Measurements from ENCODE around the gene CST11.

CST11 gene

GRCh38 chr20:23445596-23446217 is 7.0 kb downstream of the CST11 start:
- H3K4me2 ChIP-seq (ENCODE audit: low read depth, low read length) = no peak overlapping the region

GRCh38 chr20:23444859-23445258 is 7.8 kb downstream of the CST11 start:
- Histone ChIP-seq H3K9ac (ENCODE audit: low read length) (no peak overlapping the region), H3K4me2 (ENCODE audit: low read depth, low read length) (no peak overlapping the region), H3K79me2 (ENCODE audit: low read length) (no peaks in the 10 kb centered on the region), H4K20me1 (ENCODE audit: insufficient read depth, low read length) (no peaks in the 10 kb centered on the region), H3K9me3 (replicated peaks; ENCODE audit: insufficient read depth, low read length) (no peaks in the 10 kb centered on the region), H3K4me3 (ENCODE audit: low read length) (no peak overlapping the region), H3K27ac (ENCODE audit: low read length) (no peak overlapping the region), H3K27me3 (replicated peaks; ENCODE audit: insufficient read depth, low read length) (no peaks in the 10 kb centered on the region), H3K36me3 (replicated peaks; ENCODE audit: insufficient read depth, low read length) (no peaks in the 10 kb centered on the region), H3K4me1 (ENCODE audit: low read length) (no peaks in the 10 kb centered on the region), H2AFZ (ENCODE audit: low read length) (no peak overlapping the region), H3F3A (ENCODE audit: insufficient read depth, low read length) (no peaks in the 10 kb centered on the region), H3K9me2 (replicated peaks; ENCODE audit: insufficient read depth, low read length) (no peaks in the 10 kb centered on the region)
- DNase-seq = no peak
- TF ChIP-seq EZH2 (optimal IDR thresholded peaks at IDR 0.05; ENCODE audit: low read depth, low read length) = no peak
- TF ChIP-seq EZH2phosphoT487 (IDR thresholded peaks at IDR 0.05; ENCODE audit: low read length) = no peak
- TF ChIP-seq CTCF (IDR thresholded peaks at IDR 0.05; ENCODE audit: low read length) = no peak

More at GRCh38 chr20:23445596-23446217, 7.0 kb downstream of the CST11 start:
- H3K9me2 ChIP-seq (replicated peaks; ENCODE audit: insufficient read depth, low read length) = no peaks in the 10 kb centered on the region
- H3K9me3 ChIP-seq (replicated peaks; ENCODE audit: insufficient read depth, low read length) = no peaks in the 10 kb centered on the region
- H3F3A ChIP-seq (ENCODE audit: insufficient read depth, low read length) = no peaks in the 10 kb centered on the region
- H3K9ac ChIP-seq (ENCODE audit: low read length) = no peak overlapping the region
- no peak overlapping the region for H2AFZ ChIP-seq (ENCODE audit: low read length)
- no peaks in the 10 kb centered on the region for H3K27me3 ChIP-seq (replicated peaks; ENCODE audit: insufficient read depth, low read length)
- no peaks in the 10 kb centered on the region for H3K36me3 ChIP-seq (replicated peaks; ENCODE audit: insufficient read depth, low read length)
- H3K27ac ChIP-seq (ENCODE audit: low read length) = no peak overlapping the region
- no peaks in the 10 kb centered on the region for H3K79me2 ChIP-seq (ENCODE audit: low read length)
- no peak overlapping the region for H3K4me3 ChIP-seq (ENCODE audit: low read length)
- no peaks in the 10 kb centered on the region for H3K4me1 ChIP-seq (ENCODE audit: low read length)
- no peak for DNase-seq
- H4K20me1 ChIP-seq (ENCODE audit: insufficient read depth, low read length) = no peaks in the 10 kb centered on the region
- TF ChIP-seq CTCF (IDR thresholded peaks at IDR 0.05; ENCODE audit: low read length) = no peak
- TF ChIP-seq EZH2 (optimal IDR thresholded peaks at IDR 0.05; ENCODE audit: low read depth, low read length) = no peak
- no peak for TF ChIP-seq EZH2phosphoT487 (IDR thresholded peaks at IDR 0.05; ENCODE audit: low read length)

GRCh38 chr20:23442436-23442835 is 10.2 kb downstream of the CST11 start:
- H3K27me3 ChIP-seq (replicated peaks; ENCODE audit: insufficient read depth, low read length) = no peaks in the 10 kb centered on the region
- H3K4me1 ChIP-seq (ENCODE audit: low read length) = no peaks in the 10 kb centered on the region
- no peaks in the 10 kb centered on the region for H3K9me3 ChIP-seq (replicated peaks; ENCODE audit: insufficient read depth, low read length)
- H4K20me1 ChIP-seq (ENCODE audit: insufficient read depth, low read length) = no peaks in the 10 kb centered on the region
- no peaks in the 10 kb centered on the region for H3K36me3 ChIP-seq (replicated peaks; ENCODE audit: insufficient read depth, low read length)
- no peaks in the 10 kb centered on the region for H3K79me2 ChIP-seq (ENCODE audit: low read length)
- no peak overlapping the region for H3K4me3 ChIP-seq (ENCODE audit: low read length)
- no peak overlapping the region for H3K9ac ChIP-seq (ENCODE audit: low read length)
- H2AFZ ChIP-seq (ENCODE audit: low read length) = no peak overlapping the region
- H3K4me2 ChIP-seq (ENCODE audit: low read depth, low read length) = no peak overlapping the region
- DNase-seq = no peak
- no peaks in the 10 kb centered on the region for H3K9me2 ChIP-seq (replicated peaks; ENCODE audit: insufficient read depth, low read length)
- H3K27ac ChIP-seq (ENCODE audit: low read length) = no peak overlapping the region
- no peaks in the 10 kb centered on the region for H3F3A ChIP-seq (ENCODE audit: insufficient read depth, low read length)
- TF ChIP-seq CTCF (IDR thresholded peaks at IDR 0.05; ENCODE audit: low read length) = no peak
- TF ChIP-seq EZH2phosphoT487 (IDR thresholded peaks at IDR 0.05; ENCODE audit: low read length) = no peak
- TF ChIP-seq EZH2 (optimal IDR thresholded peaks at IDR 0.05; ENCODE audit: low read depth, low read length) = no peak
